Measurements from ENCODE around the gene TMC1. TPM values are rescaled to one million over a fixed set of nuclear protein-coding genes. Genes with fewer than 3 reads are reported as not detected.

Gene TMC1
- total RNA-seq, 4 donors from 2014 or later, result 0.30 to 2.3 (median 0.44) TPM; not detected in 1

- DNase-seq (ENCODE audit: low spot score in 2 of 2), result no peak
- Histone ChIP-seq H3K4me3 (no peak overlapping the region), H3K27ac (peak overlapping the region in 2 of 4 donors; percentile 6 to 32), H3K27me3 (no peaks in the 10 kb centered on the region), H3K4me1 (peaks cover 0 to 27% (median 8%) of the 10 kb centered on the region in 4 donors), H3K36me3 (no peaks in the 10 kb centered on the region), H3K9me3 (no peaks in the 10 kb centered on the region)
- TF ChIP-seq CTCF (IDR thresholded peaks at IDR 0.05), result no peak
Observed at GRCh38 chr9:72875221-72875620, 353.8 kb downstream of the TMC1 start.

- Histone ChIP-seq H3K27me3 (no peaks in the 10 kb centered on the region), H3K36me3 (peaks cover 0 to 14% (median 0%) of the 10 kb centered on the region in 3 donors), H3K4me1 (peaks cover 0 to 4% (median 1%) of the 10 kb centered on the region in 4 donors), H3K9me3 (no peaks in the 10 kb centered on the region), H3K27ac (no peak overlapping the region), H3K4me3 (no peak overlapping the region)
- 44 to 66% methylated on average over 2 of the region's 2 CpGs for WGBS, 2 donors
- DNase-seq (ENCODE audit: low spot score in 2 of 2), result no peak
- no peak for TF ChIP-seq CTCF (IDR thresholded peaks at IDR 0.05)
- TF ChIP-seq EP300 (IDR thresholded peaks at IDR 0.05), result no peak
- TF ChIP-seq POLR2A (IDR thresholded peaks at IDR 0.05), result no peak
Observed at GRCh38 chr9:72880821-72881220, 359.4 kb downstream of the TMC1 start.

- Histone ChIP-seq H3K4me1 (peaks cover 0 to 4% (median 0%) of the 10 kb centered on the region in 4 donors), H3K36me3 (peaks cover 0 to 28% (median 0%) of the 10 kb centered on the region in 3 donors), H3K4me3 (no peak overlapping the region), H3K27me3 (no peaks in the 10 kb centered on the region), H3K9me3 (no peaks in the 10 kb centered on the region), H3K27ac (peak overlapping the region in 2 of 4 donors; percentile 20 to 38)
- 81 to 88% methylated on average over 6 of the region's 6 CpGs for WGBS, 2 donors
- no peak for TF ChIP-seq EP300 (IDR thresholded peaks at IDR 0.05)
- no peak for TF ChIP-seq CTCF (IDR thresholded peaks at IDR 0.05)
- TF ChIP-seq POLR2A (IDR thresholded peaks at IDR 0.05), result no peak
- DNase-seq (ENCODE audit: low spot score in 2 of 2), result no peak
Observed at GRCh38 chr9:72882117-72882775, 360.8 kb downstream of the TMC1 start.

GRCh38 chr9:72883875-72884274 lies 362.5 kb downstream of the TMC1 start:
- no peak for TF ChIP-seq EP300 (IDR thresholded peaks at IDR 0.05)
- no peak for TF ChIP-seq CTCF (IDR thresholded peaks at IDR 0.05)
- TF ChIP-seq POLR2A (IDR thresholded peaks at IDR 0.05), result no peak
- Histone ChIP-seq H3K27me3 (no peaks in the 10 kb centered on the region), H3K36me3 (peaks cover 0 to 44% (median 0%) of the 10 kb centered on the region in 3 donors), H3K27ac (no peak overlapping the region), H3K4me3 (no peak overlapping the region), H3K9me3 (no peaks in the 10 kb centered on the region), H3K4me1 (peaks cover 0 to 4% (median 0%) of the 10 kb centered on the region in 4 donors)
- WGBS, 2 donors, result 89 to 92% methylated on average over 3 of the region's 3 CpGs
- no peak for DNase-seq (ENCODE audit: low spot score in 2 of 2)

- TF ChIP-seq EP300 (IDR thresholded peaks at IDR 0.05) (no peak), CTCF (IDR thresholded peaks at IDR 0.05) (no peak), POLR2A (IDR thresholded peaks at IDR 0.05) (no peak)
- 82 to 83% methylated on average over 1 of the region's 1 CpG for WGBS, 2 donors
Observed at GRCh38 chr9:72884508-72884907, 363.1 kb downstream of the TMC1 start.

More at GRCh38 chr9:72884508-72884907, 363.1 kb downstream of the TMC1 start:
- no peaks in the 10 kb centered on the region for H3K27me3 ChIP-seq
- H3K4me3 ChIP-seq, result no peak overlapping the region
- no peak overlapping the region for H3K27ac ChIP-seq
- DNase-seq (ENCODE audit: low spot score in 2 of 2), result no peak
- H3K4me1 ChIP-seq, result peaks cover 0 to 4% (median 0%) of the 10 kb centered on the region in 4 donors
- H3K9me3 ChIP-seq, result no peaks in the 10 kb centered on the region
- H3K36me3 ChIP-seq, result peaks cover 0 to 49% (median 0%) of the 10 kb centered on the region in 3 donors

Measured in tibial nerve (tissue), 4 donors.